Measurements from ENCODE around the gene DMD. TPM values are rescaled to one million over a fixed set of nuclear protein-coding genes. Genes with fewer than 3 reads are reported as not detected.

The DMD gene
- polyA plus RNA-seq, 2 of the 4 experiments (the other 2 are of a cell fraction): 0.03 TPM; not detected in 1

DNA sequence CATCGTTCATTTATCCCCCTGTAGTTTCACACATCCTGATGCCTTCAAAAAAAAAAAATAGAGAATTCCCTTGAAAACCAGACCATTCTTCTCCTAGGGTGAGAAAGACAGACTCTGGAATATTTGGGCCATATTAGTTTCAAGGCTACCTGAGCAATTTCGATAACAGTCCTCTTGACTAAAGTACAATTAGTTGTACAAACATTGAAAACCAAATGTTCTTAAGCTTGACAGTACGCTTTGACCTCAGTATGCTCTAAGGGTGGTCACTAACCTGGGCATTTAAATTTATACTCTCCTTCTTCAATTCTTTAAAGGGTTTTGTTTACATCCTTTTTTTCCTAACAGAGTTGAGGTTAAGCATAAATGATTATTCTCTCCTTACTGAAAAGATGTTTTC, 1774.9 kb downstream of the DMD start:
- WGBS (ENCODE audit: missing lambda C conversion rate): 2% methylated on average over 3 of the region's 3 CpGs
- ChIA-PET POLR2A (no interaction called here), CTCF (no interaction called here)
- no peak overlapping the region for H3K27ac ChIP-seq
- no peak for DNase-seq (ENCODE audit: low read depth in 1 of 2, low spot score in 1 of 2)
- no peak for ATAC-seq
- H3K4me2 ChIP-seq: no peak overlapping the region
- no peak for TF ChIP-seq NR3C1 (IDR thresholded peaks at IDR 0.05)
- TF ChIP-seq JUN (IDR thresholded peaks at IDR 0.05): no peak
- no peak for TF ChIP-seq TP53 (CRISPR knock-in tag; IDR thresholded peaks at IDR 0.05)
- no peak for TF ChIP-seq RAD21 (conservative IDR thresholded peaks at IDR 0.05 in 1 of 2, IDR thresholded peaks at IDR 0.05 in 1 of 2)
- no peak for TF ChIP-seq RARB (CRISPR knock-in tag; IDR thresholded peaks at IDR 0.05)
- no peak for TF ChIP-seq FOSL2 (IDR thresholded peaks at IDR 0.05)
- TF ChIP-seq FOSL2 (CRISPR knock-in tag; IDR thresholded peaks at IDR 0.05): no peak
- no peak for TF ChIP-seq GATA3 (IDR thresholded peaks at IDR 0.05; ENCODE audit: borderline replicate concordance)
- no peak for TF ChIP-seq FOSB (CRISPR knock-in tag; IDR thresholded peaks at IDR 0.05)
- no peak for TF ChIP-seq POLR2A (IDR thresholded peaks at IDR 0.05; ENCODE audit: low read length)
- H3K9me3 ChIP-seq: no peaks in the 10 kb centered on the region
- H3K4me3 ChIP-seq: no peak overlapping the region
- H3K4me1 ChIP-seq: no peaks in the 10 kb centered on the region
- no peak for FAIRE-seq

DNA sequence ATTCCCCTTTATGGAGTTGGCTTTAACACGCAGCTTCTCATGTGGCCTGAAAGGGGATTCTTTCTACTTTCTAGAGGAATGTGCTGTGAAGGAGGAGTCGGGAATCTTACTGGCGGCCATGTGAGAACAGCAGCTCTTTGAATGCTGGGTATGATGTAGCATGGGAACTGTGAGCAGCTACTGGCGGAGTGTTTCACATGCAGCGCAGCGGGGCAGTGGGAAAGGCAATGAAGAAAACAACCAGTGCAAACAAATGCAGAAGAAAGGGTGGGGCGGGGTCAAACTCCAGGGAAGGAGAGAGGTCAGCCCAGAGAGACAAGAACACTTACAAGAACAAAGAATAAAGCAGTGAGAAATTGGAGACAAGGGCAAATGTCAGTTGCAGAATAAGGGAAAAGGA, 1775.8 kb downstream of the DMD start:
- ATAC-seq: no peak

More for the DNA sequence above, 1775.8 kb downstream of the DMD start:
- WGBS (ENCODE audit: missing lambda C conversion rate): 3% methylated on average over 7 of the region's 7 CpGs
- Histone ChIP-seq H3K4me1 (no peaks in the 10 kb centered on the region), H3K4me2 (no peak overlapping the region), H3K27ac (no peak overlapping the region), H3K4me3 (no peak overlapping the region), H3K9me3 (no peaks in the 10 kb centered on the region)
- no peak for FAIRE-seq
- ChIA-PET CTCF (no interaction called here), POLR2A (no interaction called here)
- TF ChIP-seq FOXS1 (CRISPR knock-in tag; IDR thresholded peaks at IDR 0.05) (no peak), EP300 (IDR thresholded peaks at IDR 0.05) (no peak), HMGXB4 (CRISPR knock-in tag; IDR thresholded peaks at IDR 0.05; ENCODE audit: borderline replicate concordance) (no peak), ZNF302 (CRISPR knock-in tag; IDR thresholded peaks at IDR 0.05) (no peak), FOSL2 (IDR thresholded peaks at IDR 0.05) (no peak), FOSL2 (CRISPR knock-in tag; IDR thresholded peaks at IDR 0.05) (no peak), ZSCAN20 (CRISPR knock-in tag; IDR thresholded peaks at IDR 0.05) (no peak), KDM1A (IDR thresholded peaks at IDR 0.05; ENCODE audit: low read depth) (no peak), RARB (CRISPR knock-in tag; IDR thresholded peaks at IDR 0.05) (no peak), CHD2 (IDR thresholded peaks at IDR 0.05; ENCODE audit: low read length, partially characterized antibody) (no peak), BHLHE40 (IDR thresholded peaks at IDR 0.05; ENCODE audit: low read depth, low read length) (no peak), ZC3H11A (IDR thresholded peaks at IDR 0.05) (no peak), RNF2 (IDR thresholded peaks at IDR 0.05; ENCODE audit: borderline replicate concordance, low read depth) (no peak), HOXA7 (CRISPR knock-in tag; IDR thresholded peaks at IDR 0.05) (no peak), HOXB13 (CRISPR knock-in tag; IDR thresholded peaks at IDR 0.05; ENCODE audit: low read depth) (no peak), CBX8 (IDR thresholded peaks at IDR 0.05) (no peak), BCL3 (IDR thresholded peaks at IDR 0.05) (no peak), HEYL (CRISPR knock-in tag; IDR thresholded peaks at IDR 0.05) (no peak), MYC (IDR thresholded peaks at IDR 0.05; ENCODE audit: borderline replicate concordance, low read length) (no peak), ESRRA (IDR thresholded peaks at IDR 0.05; ENCODE audit: borderline replicate concordance, low read length) (no peak)
- TF ChIP-seq, protein P1, sequence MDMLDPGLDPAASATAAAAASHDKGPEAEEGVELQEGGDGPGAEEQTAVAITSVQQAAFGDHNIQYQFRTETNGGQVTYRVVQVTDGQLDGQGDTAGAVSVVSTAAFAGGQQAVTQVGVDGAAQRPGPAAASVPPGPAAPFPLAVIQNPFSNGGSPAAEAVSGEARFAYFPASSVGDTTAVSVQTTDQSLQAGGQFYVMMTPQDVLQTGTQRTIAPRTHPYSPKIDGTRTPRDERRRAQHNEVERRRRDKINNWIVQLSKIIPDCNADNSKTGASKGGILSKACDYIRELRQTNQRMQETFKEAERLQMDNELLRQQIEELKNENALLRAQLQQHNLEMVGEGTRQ (IDR thresholded peaks at IDR 0.05): no peak
- peak in 1 of 2 experiments; percentile 31 for DNase-seq (ENCODE audit: low read depth in 1 of 2, low spot score in 1 of 2)

Data from A549 (cell line).